AG09319 (cell line): ENCODE results near the gene PUM2.
"Not testable (repeated sequence)": the region's sequence is repeated elsewhere in the genome, so short reads cannot be mapped to it uniquely, and the experiment has no call there.

ENCODE experiments used
- DNase-seq: peaks from one replicate; pipeline ENCODE4 v3.0.0-alpha.2; 2010; ENCODE audit warnings: low read depth; ENCODE audit errors: extremely low read depth
- TF ChIP-seq, protein P1 (sequence below): IDR thresholded peaks from 2 replicates; pipeline ENCODE4 v1.5.1; 2011; ENCODE audit warnings: low read depth, mild to moderate bottlenecking, inconsistent platforms, low read length, moderate library complexity

PUM2 gene

DNA sequence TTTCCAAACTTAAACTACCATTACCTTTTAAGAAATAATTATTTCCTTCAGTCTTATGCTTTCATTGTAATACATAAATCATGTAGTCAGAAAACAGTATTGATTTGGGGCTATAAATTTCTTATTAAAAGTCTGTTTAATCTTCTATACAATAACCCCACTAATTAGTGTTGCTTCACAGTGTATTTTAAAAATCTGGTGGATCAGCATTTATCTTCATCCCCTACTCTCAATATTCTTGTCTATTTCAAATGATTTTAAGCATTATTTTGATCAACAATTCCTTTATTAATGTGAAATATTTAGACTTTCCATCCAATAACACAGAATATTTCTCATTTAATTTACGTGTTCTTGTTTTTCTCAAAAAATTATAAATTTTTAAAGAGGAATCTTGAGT lies 93.2 kb downstream of the PUM2 start:
- TF ChIP-seq, protein P1, sequence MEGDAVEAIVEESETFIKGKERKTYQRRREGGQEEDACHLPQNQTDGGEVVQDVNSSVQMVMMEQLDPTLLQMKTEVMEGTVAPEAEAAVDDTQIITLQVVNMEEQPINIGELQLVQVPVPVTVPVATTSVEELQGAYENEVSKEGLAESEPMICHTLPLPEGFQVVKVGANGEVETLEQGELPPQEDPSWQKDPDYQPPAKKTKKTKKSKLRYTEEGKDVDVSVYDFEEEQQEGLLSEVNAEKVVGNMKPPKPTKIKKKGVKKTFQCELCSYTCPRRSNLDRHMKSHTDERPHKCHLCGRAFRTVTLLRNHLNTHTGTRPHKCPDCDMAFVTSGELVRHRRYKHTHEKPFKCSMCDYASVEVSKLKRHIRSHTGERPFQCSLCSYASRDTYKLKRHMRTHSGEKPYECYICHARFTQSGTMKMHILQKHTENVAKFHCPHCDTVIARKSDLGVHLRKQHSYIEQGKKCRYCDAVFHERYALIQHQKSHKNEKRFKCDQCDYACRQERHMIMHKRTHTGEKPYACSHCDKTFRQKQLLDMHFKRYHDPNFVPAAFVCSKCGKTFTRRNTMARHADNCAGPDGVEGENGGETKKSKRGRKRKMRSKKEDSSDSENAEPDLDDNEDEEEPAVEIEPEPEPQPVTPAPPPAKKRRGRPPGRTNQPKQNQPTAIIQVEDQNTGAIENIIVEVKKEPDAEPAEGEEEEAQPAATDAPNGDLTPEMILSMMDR, result no peak
- no peak for DNase-seq

DNA sequence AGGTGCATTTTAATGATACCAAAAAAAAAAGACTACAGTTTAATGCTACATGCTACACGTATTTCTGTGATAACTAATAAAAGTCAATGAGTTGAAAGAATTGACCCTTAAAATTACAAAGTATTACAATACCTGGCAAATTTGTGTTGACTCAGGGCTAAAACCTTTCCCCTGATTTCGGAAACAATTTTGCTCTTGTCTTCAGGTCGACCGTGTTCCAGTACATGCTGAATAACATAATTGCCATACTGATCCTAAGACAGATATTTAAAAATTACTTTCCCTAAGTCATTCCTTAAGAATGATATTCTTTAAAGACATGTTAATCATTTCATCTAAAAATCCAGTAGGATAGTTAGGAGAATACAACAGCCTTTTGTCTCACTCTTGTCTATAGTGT lies 95.9 kb downstream of the PUM2 start:
- TF ChIP-seq, protein P1, result no peak
- no peak for DNase-seq

DNA sequence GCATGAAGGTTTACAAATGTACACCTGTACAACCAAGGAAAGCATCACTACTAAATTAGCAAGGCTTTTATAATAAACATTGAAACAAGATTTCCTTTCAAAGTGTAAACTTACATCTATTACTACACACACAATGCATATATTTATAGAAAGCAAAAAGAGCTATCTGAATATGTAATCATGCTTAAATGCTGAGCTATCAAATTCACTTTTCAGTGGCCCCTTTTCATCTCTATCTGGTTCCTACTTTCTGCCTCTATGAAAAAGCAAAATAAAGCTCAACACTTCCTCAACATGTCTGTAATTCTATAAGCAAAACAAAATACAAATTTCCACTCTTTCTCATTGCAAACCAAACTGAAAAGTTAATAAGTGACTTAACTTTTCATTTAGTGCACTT lies 100.2 kb downstream of the PUM2 start:
- no peak for DNase-seq
- TF ChIP-seq, protein P1, result no peak

DNA sequence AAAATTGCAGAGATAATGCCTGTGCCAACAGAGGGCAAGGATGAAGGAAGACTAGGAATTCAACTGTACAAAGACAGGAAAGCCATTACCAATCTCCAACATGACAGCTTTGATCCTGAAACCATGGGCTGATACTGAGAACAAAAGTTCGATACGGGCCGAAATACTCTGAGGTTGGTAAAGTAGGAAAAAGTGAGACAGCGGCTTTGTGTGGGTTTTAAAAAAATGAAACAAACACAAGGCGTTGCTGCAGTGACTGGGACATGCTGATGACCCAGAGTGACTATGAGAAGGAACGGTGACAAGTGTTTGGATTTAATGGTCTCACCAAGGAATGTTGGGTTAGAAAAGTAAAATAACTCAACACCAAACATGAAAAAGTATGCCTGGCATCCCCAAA lies 101.5 kb downstream of the PUM2 start:
- TF ChIP-seq, protein P1, result no peak
- DNase-seq, result no peak

DNA sequence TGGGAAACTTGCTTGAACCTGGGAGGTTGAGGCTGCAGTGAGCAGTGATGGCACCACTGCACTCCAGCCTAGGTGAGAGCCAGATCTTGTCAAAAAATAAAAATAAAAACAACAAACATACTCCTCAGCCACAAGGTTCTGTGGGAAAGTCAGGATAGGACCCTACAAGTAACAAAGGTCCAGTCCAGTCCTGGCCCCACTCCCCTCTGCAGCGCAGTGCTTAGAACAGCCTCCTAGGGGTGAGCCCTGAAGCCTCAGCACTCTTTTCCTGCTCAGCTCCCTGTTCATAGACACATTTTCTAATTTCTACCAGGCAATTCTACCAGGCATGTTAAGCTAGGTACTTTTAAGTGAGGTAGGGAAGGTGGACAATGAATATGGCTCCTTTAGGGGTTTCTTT lies 103.6 kb downstream of the PUM2 start:
- TF ChIP-seq, protein P1, result no peak
- DNase-seq, result no peak

DNA sequence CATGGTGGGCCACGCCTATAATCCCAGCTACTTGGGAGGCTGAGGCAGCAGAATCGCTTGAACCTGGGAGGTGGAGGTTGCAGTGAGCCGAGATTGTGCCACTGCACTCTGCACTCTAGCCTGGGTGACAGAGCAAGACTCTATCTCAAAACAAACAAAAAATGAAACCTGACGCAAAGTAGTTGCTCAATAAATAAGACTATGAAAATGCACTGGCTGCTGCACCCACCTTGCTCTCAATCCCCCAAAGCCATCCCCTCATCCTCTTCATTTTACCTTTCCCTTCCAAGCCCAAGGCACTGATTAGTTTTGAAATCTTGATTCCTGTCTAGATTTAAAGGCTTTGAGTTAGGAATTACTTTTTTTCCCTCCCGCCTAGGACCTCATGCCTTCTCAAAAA lies 107.0 kb downstream of the PUM2 start:
- not testable (repeated sequence) for DNase-seq

DNA sequence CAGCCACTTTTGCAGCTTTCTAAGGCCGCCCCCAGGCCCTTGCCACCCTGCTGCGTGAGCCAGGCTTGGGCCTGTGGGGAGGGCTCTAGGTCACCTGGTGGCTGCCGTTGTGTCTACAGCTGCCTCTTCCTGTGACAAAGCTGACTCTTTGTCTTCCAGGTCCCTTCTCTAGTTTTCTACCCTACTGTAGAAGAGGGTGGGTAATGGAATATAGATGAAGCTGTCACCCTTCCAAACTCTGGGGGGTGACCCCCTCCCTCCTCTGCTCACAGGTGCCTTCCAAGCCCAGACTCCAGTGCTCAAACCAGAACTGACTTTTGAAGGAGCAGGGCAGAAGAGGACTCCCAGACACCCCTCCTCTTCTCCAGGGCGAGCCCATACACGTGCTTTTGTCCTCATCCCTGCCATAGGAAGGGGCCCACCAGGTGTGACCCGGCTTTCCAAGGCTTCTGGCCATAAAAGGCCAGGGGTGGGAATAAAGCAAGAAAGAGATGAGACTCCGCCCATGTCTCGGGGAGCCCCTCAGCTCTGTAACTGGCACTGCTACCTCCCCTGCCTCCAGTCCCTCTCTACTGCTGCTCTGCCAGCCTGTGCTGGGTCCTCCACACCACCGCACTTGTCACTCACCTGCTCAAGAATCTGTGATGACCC lies 107.8 kb downstream of the PUM2 start:
- TF ChIP-seq, protein P1, result no peak
- no peak for DNase-seq
